ENCODE results near the gene GRAMD4.

The GRAMD4 gene

GRCh38 chr22:46665151-46665695, 45.0 kb downstream of the GRAMD4 start:
- TF ChIP-seq GATA3 (IDR thresholded peaks at IDR 0.05; ENCODE audit: low read depth, low read length) (no peak), GATA2 (IDR thresholded peaks at IDR 0.05; ENCODE audit: low read depth, low read length) (no peak)

DNA sequence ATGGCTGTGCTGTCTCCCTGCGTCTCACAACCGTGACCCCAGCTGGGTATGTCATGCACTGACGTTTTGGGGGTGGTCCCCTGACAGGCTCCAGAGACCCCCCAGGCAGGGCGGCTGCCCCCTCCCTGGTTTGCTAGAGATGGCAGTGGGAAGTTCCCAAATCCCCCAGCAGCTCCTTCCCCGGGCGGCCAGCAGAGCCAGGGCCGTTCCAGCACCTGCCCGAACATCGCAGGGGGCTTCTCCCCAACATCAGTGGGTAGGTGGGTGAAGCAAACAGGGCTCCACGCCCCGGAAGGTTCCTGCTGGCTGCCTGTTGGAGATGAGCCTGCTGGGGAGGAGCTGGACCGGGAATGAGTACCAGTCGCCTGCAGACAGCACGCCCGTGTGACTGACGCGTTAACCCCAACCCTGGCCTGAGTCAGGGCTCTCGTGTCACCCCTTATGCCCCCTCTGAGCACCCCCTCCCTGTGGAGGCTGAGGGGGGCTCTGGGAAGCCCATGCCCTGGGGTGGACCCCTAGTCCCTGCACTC, 45.6 kb downstream of the GRAMD4 start:
- no peak for TF ChIP-seq GATA3 (IDR thresholded peaks at IDR 0.05; ENCODE audit: low read depth, low read length)
- no peak for TF ChIP-seq GATA2 (IDR thresholded peaks at IDR 0.05; ENCODE audit: low read depth, low read length)

GRCh38 chr22:46666577-46667244, 46.5 kb downstream of the GRAMD4 start:
- TF ChIP-seq GATA3 (IDR thresholded peaks at IDR 0.05; ENCODE audit: low read depth, low read length) (no peak), GATA2 (IDR thresholded peaks at IDR 0.05; ENCODE audit: low read depth, low read length) (no peak)

- no peak for TF ChIP-seq GATA3 (IDR thresholded peaks at IDR 0.05; ENCODE audit: low read depth, low read length)
- TF ChIP-seq GATA2 (IDR thresholded peaks at IDR 0.05; ENCODE audit: low read depth, low read length) = no peak
These were observed 47.0 kb downstream of the GRAMD4 start for GRCh38 chr22:46667245-46667623.

- no peak for TF ChIP-seq GATA3 (IDR thresholded peaks at IDR 0.05; ENCODE audit: low read depth, low read length)
- no peak for TF ChIP-seq GATA2 (IDR thresholded peaks at IDR 0.05; ENCODE audit: low read depth, low read length)
These were observed 47.9 kb downstream of the GRAMD4 start for GRCh38 chr22:46668116-46668515.

GRCh38 chr22:46669201-46669600, 49.0 kb downstream of the GRAMD4 start:
- TF ChIP-seq GATA2 (IDR thresholded peaks at IDR 0.05; ENCODE audit: low read depth, low read length) (no peak), GATA3 (IDR thresholded peaks at IDR 0.05; ENCODE audit: low read depth, low read length) (no peak)

DNA sequence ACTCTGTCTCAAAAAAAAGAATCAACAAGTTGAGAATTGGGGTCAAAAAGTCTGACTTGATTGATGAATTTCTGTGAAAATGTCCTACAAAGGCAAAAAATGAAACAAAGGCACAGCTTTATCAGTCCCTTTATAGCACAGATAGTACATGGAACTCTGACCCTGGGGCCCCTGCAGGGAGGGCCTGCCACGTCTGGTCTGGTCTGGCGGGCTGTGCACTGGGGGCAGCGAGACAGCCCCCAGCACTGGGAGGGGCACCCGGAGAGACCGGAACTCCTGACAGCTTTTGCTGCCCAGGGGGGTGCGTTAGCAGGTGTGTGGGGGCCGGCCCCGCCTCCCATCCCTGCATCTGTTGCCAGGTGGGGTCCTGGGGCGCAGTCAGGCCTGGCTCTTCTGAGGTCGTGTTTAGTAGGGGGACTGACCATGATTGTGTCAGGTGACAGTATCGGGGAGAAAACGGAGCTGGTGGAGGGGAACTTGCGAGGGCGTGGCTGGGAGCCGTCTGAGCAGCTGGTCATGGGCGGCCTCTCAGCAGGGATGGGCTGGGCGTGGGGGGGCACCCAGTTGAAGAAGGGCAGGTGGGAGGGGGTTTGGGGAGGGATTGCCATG, 51.7 kb downstream of the GRAMD4 start:
- TF ChIP-seq GATA3 (IDR thresholded peaks at IDR 0.05; ENCODE audit: low read depth, low read length) (no peak), GATA2 (IDR thresholded peaks at IDR 0.05; ENCODE audit: low read depth, low read length) (no peak)

GRCh38 chr22:46672731-46673130, 52.5 kb downstream of the GRAMD4 start:
- TF ChIP-seq GATA3 (IDR thresholded peaks at IDR 0.05; ENCODE audit: low read depth, low read length) (no peak), GATA2 (IDR thresholded peaks at IDR 0.05; ENCODE audit: low read depth, low read length) (no peak)

DNA sequence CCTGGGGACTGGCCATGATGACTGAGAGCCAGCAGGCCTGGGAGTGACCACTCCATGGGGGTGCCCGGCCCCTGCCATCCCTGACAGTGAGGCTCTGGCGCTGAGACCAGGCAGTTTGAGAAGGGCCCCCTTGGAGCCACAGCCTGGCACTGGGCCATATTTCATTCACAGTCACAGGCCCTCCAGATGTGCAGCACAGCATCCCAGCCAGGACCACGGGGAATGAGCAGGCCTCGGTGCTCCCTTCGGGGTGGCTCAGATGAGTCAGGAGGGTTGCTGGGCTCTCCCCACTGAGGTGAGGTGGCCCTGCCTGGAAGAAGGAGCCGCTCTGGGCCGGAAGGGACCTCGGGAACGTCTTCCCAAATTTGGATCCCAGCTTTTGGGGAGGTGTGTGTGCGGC, 53.0 kb downstream of the GRAMD4 start:
- TF ChIP-seq GATA2 (IDR thresholded peaks at IDR 0.05; ENCODE audit: low read depth, low read length) = no peak
- TF ChIP-seq GATA3 (IDR thresholded peaks at IDR 0.05; ENCODE audit: low read depth, low read length) = no peak

GRCh38 chr22:46673662-46674236, 53.6 kb downstream of the GRAMD4 start:
- TF ChIP-seq GATA3 (IDR thresholded peaks at IDR 0.05; ENCODE audit: low read depth, low read length) (no peak), GATA2 (IDR thresholded peaks at IDR 0.05; ENCODE audit: low read depth, low read length) (no peak)

GRCh38 chr22:46674367-46674781, 54.2 kb downstream of the GRAMD4 start:
- no peak for TF ChIP-seq GATA3 (IDR thresholded peaks at IDR 0.05; ENCODE audit: low read depth, low read length)
- no peak for TF ChIP-seq GATA2 (IDR thresholded peaks at IDR 0.05; ENCODE audit: low read depth, low read length)

DNA sequence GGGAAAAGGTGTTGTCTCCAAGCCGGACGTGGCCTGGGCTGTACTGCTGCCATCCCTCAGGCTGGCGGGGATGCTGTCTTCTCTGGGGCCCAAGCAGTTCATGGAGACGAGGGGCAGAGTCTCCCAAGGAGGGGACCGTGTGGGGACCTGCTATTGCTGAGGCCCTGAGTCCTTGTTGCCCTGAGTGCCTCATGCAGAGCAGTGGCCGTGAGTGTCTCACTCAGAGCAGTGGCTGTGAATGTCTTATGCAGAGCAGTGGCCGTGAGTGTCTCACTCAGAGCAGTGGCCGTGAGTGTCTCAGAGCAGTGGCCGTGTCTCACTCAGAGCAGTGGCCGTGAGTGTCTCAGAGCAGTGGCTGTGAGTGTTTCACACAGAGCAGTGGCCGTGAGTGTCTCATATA, 54.7 kb downstream of the GRAMD4 start:
- TF ChIP-seq GATA3 (IDR thresholded peaks at IDR 0.05; ENCODE audit: low read depth, low read length) = no peak
- no peak for TF ChIP-seq GATA2 (IDR thresholded peaks at IDR 0.05; ENCODE audit: low read depth, low read length)

DNA sequence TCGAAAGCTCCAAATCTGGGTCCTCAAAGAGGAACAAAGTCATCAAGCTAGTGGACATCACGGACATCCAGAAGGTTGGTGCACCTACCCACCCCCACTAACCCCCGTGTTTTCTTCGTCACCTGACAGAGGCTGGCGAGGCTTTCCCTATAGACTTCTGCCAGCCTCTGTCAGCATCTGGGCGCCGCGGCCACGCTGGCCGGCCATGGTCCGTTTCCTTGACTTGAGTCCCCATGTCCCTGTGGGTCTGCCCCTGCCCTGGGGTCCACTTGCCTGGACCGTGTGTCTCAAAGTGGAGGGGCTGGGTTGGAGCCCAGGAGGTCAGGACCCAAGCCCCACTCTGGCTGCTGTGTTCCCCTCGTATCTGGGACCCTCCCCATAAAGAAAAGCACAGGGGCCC, 55.3 kb downstream of the GRAMD4 start:
- TF ChIP-seq GATA2 (IDR thresholded peaks at IDR 0.05; ENCODE audit: low read depth, low read length) (no peak), GATA3 (IDR thresholded peaks at IDR 0.05; ENCODE audit: low read depth, low read length) (no peak)

DNA sequence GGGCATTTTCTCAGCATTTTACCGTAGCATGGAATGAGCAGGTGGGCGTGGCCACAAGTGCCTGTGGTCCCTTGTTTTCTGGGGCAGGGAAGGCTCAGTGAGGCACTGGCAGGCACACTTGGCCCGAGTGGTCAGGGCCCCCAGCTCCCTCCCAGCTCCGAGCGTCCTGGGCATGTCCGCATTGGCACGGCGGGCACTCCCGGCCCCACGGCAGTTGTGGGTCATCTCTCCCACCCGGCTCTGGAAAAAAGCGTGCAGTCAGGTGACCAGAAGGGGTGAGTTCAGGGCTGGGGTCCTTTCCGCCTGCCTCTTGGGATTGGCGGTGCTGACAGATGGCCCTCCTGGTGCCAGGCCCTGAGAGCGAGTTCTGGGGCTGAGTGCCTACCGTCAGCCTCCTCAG, 55.8 kb downstream of the GRAMD4 start:
- TF ChIP-seq GATA2 (IDR thresholded peaks at IDR 0.05; ENCODE audit: low read depth, low read length) = no peak
- TF ChIP-seq GATA3 (IDR thresholded peaks at IDR 0.05; ENCODE audit: low read depth, low read length) = no peak

DNA sequence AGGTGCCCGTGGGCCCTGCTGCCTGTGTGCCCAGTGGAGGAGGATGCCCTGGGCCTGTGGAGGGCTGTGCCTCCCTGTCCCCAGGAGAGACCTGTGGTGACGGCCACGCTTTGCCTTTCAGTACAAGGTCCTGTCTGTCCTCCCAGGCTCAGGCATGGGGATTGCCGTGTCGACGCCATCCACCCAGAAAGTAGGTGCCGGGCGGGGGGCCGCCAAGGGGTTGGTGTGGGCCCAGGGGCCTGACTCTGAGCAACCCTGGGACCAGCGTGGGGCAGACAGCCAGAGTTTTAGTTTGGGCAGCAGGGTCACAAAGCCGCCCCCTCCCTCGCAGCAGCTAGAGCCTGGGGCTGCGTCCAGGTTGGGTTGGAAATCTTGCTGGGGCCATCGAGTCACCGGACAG, 56.3 kb downstream of the GRAMD4 start:
- TF ChIP-seq GATA2 (IDR thresholded peaks at IDR 0.05; ENCODE audit: low read depth, low read length) = no peak
- no peak for TF ChIP-seq GATA3 (IDR thresholded peaks at IDR 0.05; ENCODE audit: low read depth, low read length)

All from SH-SY5Y (cell line).